ENCODE results near the gene ITPR2. TPM values are rescaled to one million over a fixed set of nuclear protein-coding genes. Genes with fewer than 3 reads are reported as not detected.

The ITPR2 gene
- total RNA-seq, 2 donors from 2014 or later = 14.8 to 74.4 TPM

DNA sequence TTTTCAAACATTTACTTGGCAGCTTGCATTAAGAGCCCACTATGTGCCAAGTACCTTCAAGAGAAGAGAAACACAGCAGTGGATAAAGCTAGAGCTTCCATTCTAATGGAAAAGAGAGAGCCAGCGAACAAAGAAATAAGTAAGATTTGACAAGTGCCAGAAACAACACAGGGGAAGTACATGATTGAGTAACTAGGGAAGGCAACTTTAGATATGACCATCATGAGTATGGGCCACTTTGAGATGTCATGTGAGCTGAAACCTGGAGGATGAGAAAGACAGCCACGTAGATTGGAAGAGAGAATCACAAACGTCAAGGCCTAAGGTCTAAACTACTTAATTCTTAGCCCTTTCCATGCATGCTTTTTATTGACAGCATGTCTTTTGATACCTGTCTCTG is 121.4 kb downstream of the ITPR2 start:
- TF ChIP-seq CTCF (conservative IDR thresholded peaks at IDR 0.05) = no peak
- Mint-ChIP-seq H3K4me1 (peaks cover 19% of the 10 kb centered on the region), H3K4me3 (no peak overlapping the region), H3K27me3 (ENCODE audit: insufficient read depth) (no peaks in the 10 kb centered on the region), H3K27ac (no peak overlapping the region), H3K36me3 (ENCODE audit: low read depth) (peaks cover 25% of the 10 kb centered on the region), H3K9me3 (no peaks in the 10 kb centered on the region)
- no peaks in the 10 kb centered on the region for H3K36me3 ChIP-seq (ENCODE audit: control insufficient read depth, insufficient read depth, low read length)
- H3K9me3 ChIP-seq (ENCODE audit: control insufficient read depth, low read length) = no peaks in the 10 kb centered on the region
- peaks cover 6% of the 10 kb centered on the region for H3K4me1 ChIP-seq (ENCODE audit: control insufficient read depth, insufficient read depth, low read length)
- H3K27ac ChIP-seq (ENCODE audit: low read depth, low read length) = no peak overlapping the region
- no peak overlapping the region for H3K4me3 ChIP-seq (ENCODE audit: low read length)
- no peaks in the 10 kb centered on the region for H3K27me3 ChIP-seq (ENCODE audit: control insufficient read depth, insufficient read depth, low read length, poor library complexity, severe bottlenecking)
- no peak overlapping the region for H3K9ac ChIP-seq (ENCODE audit: extremely low read depth, low read length, poor library complexity, severe bottlenecking)
- WGBS, 2 experiments (ENCODE audit: insufficient coverage in 1 of 2, insufficient read length in 1 of 2) = 82 to 90% methylated on average over 3 of the region's 3 CpGs
- no peak for DNase-seq

- no peak overlapping the region for H3K9ac ChIP-seq (ENCODE audit: extremely low read depth, low read length, poor library complexity, severe bottlenecking)
- no peaks in the 10 kb centered on the region for H3K9me3 Mint-ChIP-seq
- no peaks in the 10 kb centered on the region for H3K27me3 ChIP-seq (ENCODE audit: control insufficient read depth, insufficient read depth, low read length, poor library complexity, severe bottlenecking)
- H3K4me3 Mint-ChIP-seq = no peak overlapping the region
- peaks cover 25% of the 10 kb centered on the region for H3K36me3 Mint-ChIP-seq (ENCODE audit: low read depth)
- no peak overlapping the region for H3K27ac ChIP-seq (ENCODE audit: low read depth, low read length)
- no peak overlapping the region for H3K4me3 ChIP-seq (ENCODE audit: low read length)
- DNase-seq = no peak
- WGBS, 2 experiments (ENCODE audit: insufficient coverage in 1 of 2, insufficient read length in 1 of 2) = 93 to 95% methylated on average over 4 to 5 of the region's 5 CpGs
- H3K36me3 ChIP-seq (ENCODE audit: control insufficient read depth, insufficient read depth, low read length) = no peaks in the 10 kb centered on the region
- no peaks in the 10 kb centered on the region for H3K9me3 ChIP-seq (ENCODE audit: control insufficient read depth, low read length)
- peaks cover 6% of the 10 kb centered on the region for H3K4me1 ChIP-seq (ENCODE audit: control insufficient read depth, insufficient read depth, low read length)
- no peak overlapping the region for H3K27ac Mint-ChIP-seq
- H3K4me1 Mint-ChIP-seq = peaks cover 19% of the 10 kb centered on the region
- TF ChIP-seq CTCF (conservative IDR thresholded peaks at IDR 0.05) = no peak
- H3K27me3 Mint-ChIP-seq (ENCODE audit: insufficient read depth) = no peaks in the 10 kb centered on the region
These were observed 121.9 kb downstream of the ITPR2 start for GRCh38 chr12:26711072-26711471.

DNA sequence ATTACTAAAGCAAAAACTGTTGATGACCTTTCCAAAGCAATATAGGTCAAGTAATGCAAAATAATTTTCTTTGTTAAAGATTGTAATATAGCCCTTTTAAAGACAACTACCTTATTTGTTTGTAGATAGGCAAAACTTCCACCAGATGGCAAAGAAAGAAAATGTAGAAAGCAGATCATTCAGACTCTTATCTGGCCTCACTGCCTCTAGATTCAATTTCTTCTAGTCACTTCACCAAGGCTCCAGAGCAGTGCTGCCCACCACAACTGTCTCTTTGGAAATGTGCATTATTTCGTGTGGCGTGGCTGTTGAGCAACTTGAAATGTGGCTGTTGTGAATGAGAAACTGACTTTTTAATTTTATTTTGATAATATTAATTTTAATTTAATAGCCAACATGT is 127.1 kb downstream of the ITPR2 start:
- Mint-ChIP-seq H3K4me1 (no peaks in the 10 kb centered on the region), H3K9me3 (no peaks in the 10 kb centered on the region), H3K36me3 (ENCODE audit: low read depth) (peaks cover 16% of the 10 kb centered on the region), H3K4me3 (no peak overlapping the region), H3K27ac (no peak overlapping the region), H3K27me3 (ENCODE audit: insufficient read depth) (no peaks in the 10 kb centered on the region)
- H3K4me1 ChIP-seq (ENCODE audit: control insufficient read depth, insufficient read depth, low read length) = no peaks in the 10 kb centered on the region
- no peaks in the 10 kb centered on the region for H3K27me3 ChIP-seq (ENCODE audit: control insufficient read depth, insufficient read depth, low read length, poor library complexity, severe bottlenecking)
- 100% methylated on average over 1 of the region's 2 CpGs; no CpG with 5 or more reads in 1 of the 2 experiments for WGBS, 2 experiments (ENCODE audit: insufficient coverage in 1 of 2, insufficient read length in 1 of 2)
- DNase-seq = no peak
- H3K9ac ChIP-seq (ENCODE audit: extremely low read depth, low read length, poor library complexity, severe bottlenecking) = no peak overlapping the region
- no peak overlapping the region for H3K27ac ChIP-seq (ENCODE audit: low read depth, low read length)
- no peak for TF ChIP-seq CTCF (conservative IDR thresholded peaks at IDR 0.05)
- no peak overlapping the region for H3K4me3 ChIP-seq (ENCODE audit: low read length)
- H3K9me3 ChIP-seq (ENCODE audit: control insufficient read depth, low read length) = no peaks in the 10 kb centered on the region
- no peaks in the 10 kb centered on the region for H3K36me3 ChIP-seq (ENCODE audit: control insufficient read depth, insufficient read depth, low read length)

Measured in endodermal cell (in vitro differentiated cells).